Ascending aorta (tissue), 2 donors: Measurements from ENCODE around the gene SLC5A1. TPM values are rescaled to one million over a fixed set of nuclear protein-coding genes. Genes with fewer than 3 reads are reported as not detected.

ENCODE experiments used
- DNase-seq, 2 donors: peaks; one replicate each; pipeline ENCODE4 v3.0.0-alpha.2; 2019; ENCODE audit warnings: low spot score in 2 of 2
- H3K27ac ChIP-seq, 2 donors: fragments of 200-600 bp; sonication (generic); one replicate each; pipeline ENCODE4 v1.5.1; 2016 to 2017; ENCODE audit warnings: mild to moderate bottlenecking in 1 of 2
- H3K27me3 ChIP-seq: fragments of 200-600 bp; sonication (generic); one replicate; pipeline ENCODE4 v1.5.1; 2017
- H3K36me3 ChIP-seq, 2 donors: fragments of 200-600 bp; sonication (generic); one replicate each; pipeline ENCODE4 v1.5.1; 2016
- H3K4me1 ChIP-seq, 2 donors: fragments of 200-600 bp; sonication (generic); one replicate each; pipeline ENCODE4 v1.5.1; 2016 to 2017; ENCODE audit warnings: mild to moderate bottlenecking in 1 of 2
- H3K4me3 ChIP-seq, 2 donors: fragments of 200-600 bp; sonication (generic); one replicate each; pipeline ENCODE4 v1.5.1; 2016 to 2017; ENCODE audit warnings: mild to moderate bottlenecking in 1 of 2
- H3K9me3 ChIP-seq, 2 donors: fragments of 200-600 bp; sonication (generic); one replicate each; pipeline ENCODE4 v1.5.1; 2016
- intact Hi-C: fragments of 100-400 bp; cut with DNase I; formaldehyde crosslinking; loops from one replicate; pipeline ENCODE4 v1.15.1; 2023
- total RNA-seq: library from RNA; depleted of rRNA; stranded (reverse); fragments of >200 nt; gene quantifications from one replicate; pipeline ENCODE4 v1.1.0, GENCODE V29; 2016
- TF ChIP-seq, protein P1 (sequence below), 3 experiments: fragments of 200-600 bp in 2 of 3; fragments of 450-650 bp in 1 of 3; sonication (generic) in 2 of 3; IDR thresholded peaks; one replicate each; pipeline ENCODE4 v1.5.1; 2016 to 2019; ENCODE audit warnings: antibody characterized with exemption in 3 of 3, mild to moderate bottlenecking in 1 of 3, moderate library complexity in 1 of 3

The SLC5A1 gene
- total RNA-seq, 1 donor from 2014 or later = not detected

DNA sequence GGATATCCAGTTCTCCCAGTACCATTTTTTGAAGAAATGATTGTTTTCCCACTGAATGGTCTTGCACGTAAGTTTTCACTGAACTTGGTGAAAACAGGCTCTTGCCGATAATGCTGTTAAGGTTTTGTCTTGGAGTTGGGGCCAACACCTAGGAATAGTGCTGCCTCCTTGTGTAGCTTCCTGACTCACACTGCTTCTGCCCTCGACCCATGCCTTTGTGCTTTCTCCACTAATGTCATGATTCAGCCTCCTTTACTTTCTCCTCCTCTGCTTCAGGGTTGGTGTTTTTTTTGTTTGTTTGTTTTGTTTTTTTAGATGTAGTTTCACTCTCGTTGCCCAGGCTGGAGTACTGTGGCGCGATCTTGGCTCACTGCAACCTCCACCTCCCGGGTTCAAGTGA is 30.2 kb downstream of the SLC5A1 start:
- Histone ChIP-seq H3K27ac (no peak overlapping the region), H3K27me3 (no peaks in the 10 kb centered on the region), H3K9me3 (no peaks in the 10 kb centered on the region), H3K4me1 (no peaks in the 10 kb centered on the region), H3K4me3 (no peak overlapping the region), H3K36me3 (no peaks in the 10 kb centered on the region)
- TF ChIP-seq, protein P1, sequence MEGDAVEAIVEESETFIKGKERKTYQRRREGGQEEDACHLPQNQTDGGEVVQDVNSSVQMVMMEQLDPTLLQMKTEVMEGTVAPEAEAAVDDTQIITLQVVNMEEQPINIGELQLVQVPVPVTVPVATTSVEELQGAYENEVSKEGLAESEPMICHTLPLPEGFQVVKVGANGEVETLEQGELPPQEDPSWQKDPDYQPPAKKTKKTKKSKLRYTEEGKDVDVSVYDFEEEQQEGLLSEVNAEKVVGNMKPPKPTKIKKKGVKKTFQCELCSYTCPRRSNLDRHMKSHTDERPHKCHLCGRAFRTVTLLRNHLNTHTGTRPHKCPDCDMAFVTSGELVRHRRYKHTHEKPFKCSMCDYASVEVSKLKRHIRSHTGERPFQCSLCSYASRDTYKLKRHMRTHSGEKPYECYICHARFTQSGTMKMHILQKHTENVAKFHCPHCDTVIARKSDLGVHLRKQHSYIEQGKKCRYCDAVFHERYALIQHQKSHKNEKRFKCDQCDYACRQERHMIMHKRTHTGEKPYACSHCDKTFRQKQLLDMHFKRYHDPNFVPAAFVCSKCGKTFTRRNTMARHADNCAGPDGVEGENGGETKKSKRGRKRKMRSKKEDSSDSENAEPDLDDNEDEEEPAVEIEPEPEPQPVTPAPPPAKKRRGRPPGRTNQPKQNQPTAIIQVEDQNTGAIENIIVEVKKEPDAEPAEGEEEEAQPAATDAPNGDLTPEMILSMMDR (IDR thresholded peaks at IDR 0.05) = no peak
- intact Hi-C loops = no loop called here
- no peak for DNase-seq

DNA sequence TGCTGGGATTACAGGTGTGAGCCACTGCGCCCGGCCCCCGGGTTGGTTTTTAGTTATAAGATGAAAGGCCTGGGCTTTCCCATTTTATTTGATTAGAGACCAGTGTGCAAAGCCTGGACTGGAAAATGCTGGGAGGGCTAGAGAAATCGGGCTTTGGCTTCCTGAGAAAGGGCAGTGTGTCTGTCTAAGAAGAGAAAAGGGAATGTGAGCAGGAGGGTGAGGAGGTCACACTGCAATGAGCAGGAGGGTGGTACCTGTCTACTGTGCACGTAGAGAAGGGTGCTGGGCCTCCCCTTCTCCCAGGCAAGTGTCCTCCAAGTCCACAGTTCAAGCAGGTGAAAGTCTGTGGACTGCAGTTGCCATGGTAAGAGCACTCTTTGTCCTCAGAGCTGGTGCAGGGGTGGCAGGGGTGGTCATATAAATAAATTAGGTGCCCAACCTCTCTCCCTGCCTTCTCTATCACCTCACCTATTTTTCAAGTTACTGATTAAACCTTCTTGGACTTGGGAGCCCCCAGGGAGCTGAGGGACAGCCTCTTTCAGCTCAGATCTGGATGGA is 30.8 kb downstream of the SLC5A1 start:
- no peaks in the 10 kb centered on the region for H3K9me3 ChIP-seq
- no peaks in the 10 kb centered on the region for H3K4me1 ChIP-seq
- no peaks in the 10 kb centered on the region for H3K36me3 ChIP-seq
- H3K27me3 ChIP-seq = no peaks in the 10 kb centered on the region
- H3K4me3 ChIP-seq = no peak overlapping the region
- TF ChIP-seq, protein P1 (IDR thresholded peaks at IDR 0.05) = no peak
- DNase-seq = no peak
- H3K27ac ChIP-seq = no peak overlapping the region
- intact Hi-C loops = no loop called here

DNA sequence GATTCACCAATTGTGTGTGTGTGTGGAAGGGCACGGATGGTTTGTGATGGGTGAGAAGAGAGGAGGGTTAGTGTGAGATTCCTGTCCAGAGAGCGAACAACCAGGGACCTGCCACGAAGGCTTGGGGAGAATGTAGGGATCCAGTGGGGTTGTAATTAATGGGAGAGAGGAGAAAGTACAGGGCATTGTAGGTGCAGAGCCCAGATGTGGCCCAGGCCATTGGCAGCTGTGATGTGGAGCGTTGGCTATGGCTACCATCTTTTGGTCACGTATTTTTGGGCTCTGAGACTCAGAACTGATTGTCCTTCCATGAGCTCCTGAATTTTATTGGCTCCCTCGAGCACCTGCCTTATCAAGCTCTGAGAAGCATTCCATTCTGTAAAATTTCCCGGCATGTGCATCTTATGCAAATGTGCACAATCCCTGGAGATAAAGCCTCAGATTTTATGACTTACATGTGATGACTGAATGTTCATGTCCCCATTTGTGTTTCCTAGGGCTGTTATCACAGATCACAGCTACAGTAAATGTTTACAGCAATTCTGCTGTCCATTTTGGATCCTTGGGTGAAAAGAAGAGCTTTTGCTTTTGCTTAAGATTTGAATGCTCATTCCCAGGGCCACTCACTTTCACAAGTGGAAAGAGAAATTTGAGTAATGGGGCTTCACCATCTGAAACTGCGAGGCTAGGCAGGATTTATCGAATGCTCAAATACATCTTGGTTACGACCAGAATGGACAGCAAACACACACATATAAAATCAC is 33.1 kb downstream of the SLC5A1 start:
- no peaks in the 10 kb centered on the region for H3K9me3 ChIP-seq
- TF ChIP-seq, protein P1 (IDR thresholded peaks at IDR 0.05) = no peak
- no peaks in the 10 kb centered on the region for H3K36me3 ChIP-seq
- no peak overlapping the region for H3K4me3 ChIP-seq
- intact Hi-C loops = no loop called here
- no peaks in the 10 kb centered on the region for H3K27me3 ChIP-seq
- H3K27ac ChIP-seq = no peak overlapping the region
- DNase-seq = no peak
- H3K4me1 ChIP-seq = no peaks in the 10 kb centered on the region

DNA sequence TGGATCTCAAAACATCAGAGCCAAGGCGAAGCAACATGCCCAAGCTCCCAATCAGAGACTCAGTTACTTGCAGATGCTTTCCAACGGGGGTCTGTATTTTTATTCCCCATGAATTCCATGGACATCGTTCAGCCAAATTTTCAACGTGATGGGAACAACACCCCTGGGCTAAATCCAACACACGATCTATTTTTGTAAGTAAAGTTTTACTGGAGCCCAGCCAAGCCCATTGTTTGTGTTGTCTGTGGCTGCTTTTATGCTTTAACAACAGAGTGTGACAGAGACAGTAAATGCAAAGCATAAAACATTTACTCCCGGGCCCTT is 33.7 kb downstream of the SLC5A1 start:
- H3K27ac ChIP-seq = no peak overlapping the region
- TF ChIP-seq, protein P1 (IDR thresholded peaks at IDR 0.05) = no peak
- H3K4me1 ChIP-seq = no peaks in the 10 kb centered on the region
- intact Hi-C loops = no loop called here
- no peaks in the 10 kb centered on the region for H3K9me3 ChIP-seq
- H3K4me3 ChIP-seq = no peak overlapping the region
- no peaks in the 10 kb centered on the region for H3K27me3 ChIP-seq
- no peak for DNase-seq
- H3K36me3 ChIP-seq = no peaks in the 10 kb centered on the region

DNA sequence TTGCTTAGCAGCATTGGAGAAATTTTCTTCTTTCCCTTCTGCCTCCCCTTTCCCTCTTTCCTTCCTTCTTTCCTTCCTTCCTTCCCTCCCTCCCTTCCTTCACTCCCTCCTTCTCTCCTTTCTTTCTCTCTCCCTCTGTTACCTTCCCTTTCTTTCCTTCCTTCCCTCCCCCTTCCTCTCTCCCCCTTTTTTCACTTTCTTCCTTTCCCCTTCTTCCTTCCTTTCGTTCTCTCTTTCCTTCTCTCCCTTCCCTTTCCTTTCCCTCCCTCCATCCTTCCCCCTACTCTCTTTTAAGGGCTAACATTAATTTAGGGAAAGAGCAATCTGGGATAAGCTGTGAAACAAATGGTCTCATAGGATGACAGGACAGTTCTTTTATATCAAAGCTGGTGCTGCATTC is 34.1 kb downstream of the SLC5A1 start:
- H3K4me3 ChIP-seq = no peak overlapping the region
- H3K27me3 ChIP-seq = no peaks in the 10 kb centered on the region
- no peaks in the 10 kb centered on the region for H3K4me1 ChIP-seq
- DNase-seq = no peak
- H3K36me3 ChIP-seq = no peaks in the 10 kb centered on the region
- intact Hi-C loops = no loop called here
- TF ChIP-seq, protein P1 (IDR thresholded peaks at IDR 0.05) = no peak
- no peaks in the 10 kb centered on the region for H3K9me3 ChIP-seq
- no peak overlapping the region for H3K27ac ChIP-seq
